Measurements from ENCODE around the gene POU6F2.

DNA sequence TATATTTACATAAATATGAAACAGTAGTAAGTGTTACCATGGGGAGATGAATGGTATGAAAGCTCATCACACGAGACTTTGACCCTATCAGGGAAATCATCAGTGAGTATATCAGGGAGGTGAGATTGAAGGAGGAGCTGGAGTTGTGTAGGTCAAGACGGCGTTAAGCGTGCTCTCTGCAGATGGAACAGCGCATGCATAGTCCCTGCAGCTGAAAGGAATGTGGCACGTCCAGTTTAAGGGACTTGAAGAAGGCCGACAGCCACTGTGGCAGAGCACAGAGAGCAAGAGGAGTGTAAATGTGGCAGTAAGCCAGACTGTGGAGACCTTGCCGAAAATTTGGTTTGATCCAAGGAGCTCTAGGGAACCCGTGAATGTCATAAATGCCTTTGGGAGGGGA, 38.9 kb downstream of the POU6F2 start:
- TF ChIP-seq CTCF (conservative IDR thresholded peaks at IDR 0.05; ENCODE audit: low read depth in 2 of 2) (no peak), JUNB (IDR thresholded peaks at IDR 0.05; ENCODE audit: unreplicated experiment) (no peak), CREB1 (CRISPR knock-in tag; IDR thresholded peaks at IDR 0.05; ENCODE audit: low read depth) (no peak), POLR2AphosphoS5 (IDR thresholded peaks at IDR 0.05; ENCODE audit: low read depth) (no peak)
- TF ChIP-seq, protein P1, sequence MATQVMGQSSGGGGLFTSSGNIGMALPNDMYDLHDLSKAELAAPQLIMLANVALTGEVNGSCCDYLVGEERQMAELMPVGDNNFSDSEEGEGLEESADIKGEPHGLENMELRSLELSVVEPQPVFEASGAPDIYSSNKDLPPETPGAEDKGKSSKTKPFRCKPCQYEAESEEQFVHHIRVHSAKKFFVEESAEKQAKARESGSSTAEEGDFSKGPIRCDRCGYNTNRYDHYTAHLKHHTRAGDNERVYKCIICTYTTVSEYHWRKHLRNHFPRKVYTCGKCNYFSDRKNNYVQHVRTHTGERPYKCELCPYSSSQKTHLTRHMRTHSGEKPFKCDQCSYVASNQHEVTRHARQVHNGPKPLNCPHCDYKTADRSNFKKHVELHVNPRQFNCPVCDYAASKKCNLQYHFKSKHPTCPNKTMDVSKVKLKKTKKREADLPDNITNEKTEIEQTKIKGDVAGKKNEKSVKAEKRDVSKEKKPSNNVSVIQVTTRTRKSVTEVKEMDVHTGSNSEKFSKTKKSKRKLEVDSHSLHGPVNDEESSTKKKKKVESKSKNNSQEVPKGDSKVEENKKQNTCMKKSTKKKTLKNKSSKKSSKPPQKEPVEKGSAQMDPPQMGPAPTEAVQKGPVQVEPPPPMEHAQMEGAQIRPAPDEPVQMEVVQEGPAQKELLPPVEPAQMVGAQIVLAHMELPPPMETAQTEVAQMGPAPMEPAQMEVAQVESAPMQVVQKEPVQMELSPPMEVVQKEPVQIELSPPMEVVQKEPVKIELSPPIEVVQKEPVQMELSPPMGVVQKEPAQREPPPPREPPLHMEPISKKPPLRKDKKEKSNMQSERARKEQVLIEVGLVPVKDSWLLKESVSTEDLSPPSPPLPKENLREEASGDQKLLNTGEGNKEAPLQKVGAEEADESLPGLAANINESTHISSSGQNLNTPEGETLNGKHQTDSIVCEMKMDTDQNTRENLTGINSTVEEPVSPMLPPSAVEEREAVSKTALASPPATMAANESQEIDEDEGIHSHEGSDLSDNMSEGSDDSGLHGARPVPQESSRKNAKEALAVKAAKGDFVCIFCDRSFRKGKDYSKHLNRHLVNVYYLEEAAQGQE (IDR thresholded peaks at IDR 0.05; ENCODE audit: unreplicated experiment), result no peak

Measured in GM23338 (cell line).